ENCODE data around the gene LSM12.
A peak's percentile ranks its signal among the peaks of the same experiment; 100 is the strongest.
"Not testable (repeated sequence)": the region's sequence is repeated elsewhere in the genome, so short reads cannot be mapped to it uniquely, and the experiment has no call there.

LSM12 gene

GRCh38 chr17:44074231-44074910 is 7.9 kb upstream of the LSM12 start:
- DNase-seq: no peak

GRCh38 chr17:44071772-44072171 is 5.3 kb upstream of the LSM12 start:
- no peak for DNase-seq

GRCh38 chr17:44071198-44071520 is 4.7 kb upstream of the LSM12 start:
- no peak for DNase-seq

- peak; percentile 91 for DNase-seq
Observed at GRCh38 chr17:44070455-44071197, 4.2 kb upstream of the LSM12 start, which contains the start of gene G6PC3. G6PC3 (plus strand) TSS chr17:44070735; CDS start chr17:44070966, 231 bp downstream.

GRCh38 chr17:44069974-44070454 is 3.5 kb upstream of the LSM12 start:
- DNase-seq: no peak

- no peak for DNase-seq
Observed at GRCh38 chr17:44067545-44067940, 1.1 kb upstream of the LSM12 start.

GRCh38 chr17:44065668-44066203 is 735 bp downstream of the LSM12 start:
- no peak for DNase-seq

GRCh38 chr17:44063704-44064639 is 2.5 kb downstream of the LSM12 start:
- DNase-seq: no peak

- DNase-seq: no peak
Observed at GRCh38 chr17:44062871-44063270, 3.6 kb downstream of the LSM12 start.

GRCh38 chr17:44061446-44061845 is 5.0 kb downstream of the LSM12 start:
- no peak for DNase-seq

GRCh38 chr17:44059101-44059892 is 7.2 kb downstream of the LSM12 start:
- DNase-seq: no peak

GRCh38 chr17:44053125-44053872 is 13.2 kb downstream of the LSM12 start:
- no peak for DNase-seq

GRCh38 chr17:44049294-44050060 is 17.0 kb downstream of the LSM12 start:
- DNase-seq: no peak

- not testable (repeated sequence) for DNase-seq
Observed at GRCh38 chr17:44046893-44047292, 19.6 kb downstream of the LSM12 start.

- DNase-seq: no peak
Observed at GRCh38 chr17:44045486-44045885, 21.0 kb downstream of the LSM12 start.

GRCh38 chr17:44044071-44044470 is 22.4 kb downstream of the LSM12 start:
- DNase-seq: no peak

GRCh38 chr17:44043272-44043696 is 23.2 kb downstream of the LSM12 start:
- DNase-seq: no peak

GRCh38 chr17:44039829-44040635 is 26.4 kb downstream of the LSM12 start:
- DNase-seq: no peak

- DNase-seq: no peak
Observed at GRCh38 chr17:44038604-44039011, 27.9 kb downstream of the LSM12 start.

GRCh38 chr17:44037471-44037870 is 29.0 kb downstream of the LSM12 start:
- no peak for DNase-seq
